ENCODE measurements around the gene PRR15.

The PRR15 gene

DNA sequence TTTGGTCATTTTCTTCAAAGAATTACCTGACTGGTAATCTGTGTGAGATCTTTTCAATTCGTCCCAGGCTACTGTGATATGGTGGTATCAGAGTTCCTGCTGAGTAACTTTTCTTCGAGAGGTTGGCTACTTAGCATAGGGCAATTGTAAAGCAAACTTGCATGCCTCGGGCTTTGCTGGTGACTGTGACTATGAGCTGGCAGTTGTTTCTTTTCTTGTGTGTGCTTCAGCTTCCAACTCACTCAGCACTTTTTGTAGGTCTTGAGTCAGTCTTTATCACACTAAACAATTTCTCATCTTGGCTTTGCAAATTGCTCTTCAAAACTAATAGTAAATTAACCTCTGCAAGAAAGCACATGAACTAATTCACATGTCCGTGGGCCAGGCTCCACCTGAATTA is 44.3 kb downstream of the PRR15 start:
- no peak overlapping the region for H3K4me3 ChIP-seq (replicated peaks; ENCODE audit: insufficient read depth, low read length)
- TF ChIP-seq, protein P1, sequence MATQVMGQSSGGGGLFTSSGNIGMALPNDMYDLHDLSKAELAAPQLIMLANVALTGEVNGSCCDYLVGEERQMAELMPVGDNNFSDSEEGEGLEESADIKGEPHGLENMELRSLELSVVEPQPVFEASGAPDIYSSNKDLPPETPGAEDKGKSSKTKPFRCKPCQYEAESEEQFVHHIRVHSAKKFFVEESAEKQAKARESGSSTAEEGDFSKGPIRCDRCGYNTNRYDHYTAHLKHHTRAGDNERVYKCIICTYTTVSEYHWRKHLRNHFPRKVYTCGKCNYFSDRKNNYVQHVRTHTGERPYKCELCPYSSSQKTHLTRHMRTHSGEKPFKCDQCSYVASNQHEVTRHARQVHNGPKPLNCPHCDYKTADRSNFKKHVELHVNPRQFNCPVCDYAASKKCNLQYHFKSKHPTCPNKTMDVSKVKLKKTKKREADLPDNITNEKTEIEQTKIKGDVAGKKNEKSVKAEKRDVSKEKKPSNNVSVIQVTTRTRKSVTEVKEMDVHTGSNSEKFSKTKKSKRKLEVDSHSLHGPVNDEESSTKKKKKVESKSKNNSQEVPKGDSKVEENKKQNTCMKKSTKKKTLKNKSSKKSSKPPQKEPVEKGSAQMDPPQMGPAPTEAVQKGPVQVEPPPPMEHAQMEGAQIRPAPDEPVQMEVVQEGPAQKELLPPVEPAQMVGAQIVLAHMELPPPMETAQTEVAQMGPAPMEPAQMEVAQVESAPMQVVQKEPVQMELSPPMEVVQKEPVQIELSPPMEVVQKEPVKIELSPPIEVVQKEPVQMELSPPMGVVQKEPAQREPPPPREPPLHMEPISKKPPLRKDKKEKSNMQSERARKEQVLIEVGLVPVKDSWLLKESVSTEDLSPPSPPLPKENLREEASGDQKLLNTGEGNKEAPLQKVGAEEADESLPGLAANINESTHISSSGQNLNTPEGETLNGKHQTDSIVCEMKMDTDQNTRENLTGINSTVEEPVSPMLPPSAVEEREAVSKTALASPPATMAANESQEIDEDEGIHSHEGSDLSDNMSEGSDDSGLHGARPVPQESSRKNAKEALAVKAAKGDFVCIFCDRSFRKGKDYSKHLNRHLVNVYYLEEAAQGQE (IDR thresholded peaks at IDR 0.05; ENCODE audit: insufficient replicate concordance, low read depth) = no peak
- TF ChIP-seq SPI1 (IDR thresholded peaks at IDR 0.05; ENCODE audit: borderline replicate concordance, low read depth) (no peak), CTCF (IDR thresholded peaks at IDR 0.05; ENCODE audit: insufficient read depth, low read length) (no peak), POLR2AphosphoS5 (IDR thresholded peaks at IDR 0.05; ENCODE audit: low read depth) (no peak), GABPA (IDR thresholded peaks at IDR 0.05; ENCODE audit: low read depth) (no peak)
- no peak overlapping the region for H3K27ac ChIP-seq (replicated peaks)
- H3K27me3 ChIP-seq (ENCODE audit: insufficient read depth, poor library complexity, severe bottlenecking) = no peaks in the 10 kb centered on the region
- DNase-seq (ENCODE audit: low read depth in 1 of 2, low spot score in 1 of 2) = no peak

DNA sequence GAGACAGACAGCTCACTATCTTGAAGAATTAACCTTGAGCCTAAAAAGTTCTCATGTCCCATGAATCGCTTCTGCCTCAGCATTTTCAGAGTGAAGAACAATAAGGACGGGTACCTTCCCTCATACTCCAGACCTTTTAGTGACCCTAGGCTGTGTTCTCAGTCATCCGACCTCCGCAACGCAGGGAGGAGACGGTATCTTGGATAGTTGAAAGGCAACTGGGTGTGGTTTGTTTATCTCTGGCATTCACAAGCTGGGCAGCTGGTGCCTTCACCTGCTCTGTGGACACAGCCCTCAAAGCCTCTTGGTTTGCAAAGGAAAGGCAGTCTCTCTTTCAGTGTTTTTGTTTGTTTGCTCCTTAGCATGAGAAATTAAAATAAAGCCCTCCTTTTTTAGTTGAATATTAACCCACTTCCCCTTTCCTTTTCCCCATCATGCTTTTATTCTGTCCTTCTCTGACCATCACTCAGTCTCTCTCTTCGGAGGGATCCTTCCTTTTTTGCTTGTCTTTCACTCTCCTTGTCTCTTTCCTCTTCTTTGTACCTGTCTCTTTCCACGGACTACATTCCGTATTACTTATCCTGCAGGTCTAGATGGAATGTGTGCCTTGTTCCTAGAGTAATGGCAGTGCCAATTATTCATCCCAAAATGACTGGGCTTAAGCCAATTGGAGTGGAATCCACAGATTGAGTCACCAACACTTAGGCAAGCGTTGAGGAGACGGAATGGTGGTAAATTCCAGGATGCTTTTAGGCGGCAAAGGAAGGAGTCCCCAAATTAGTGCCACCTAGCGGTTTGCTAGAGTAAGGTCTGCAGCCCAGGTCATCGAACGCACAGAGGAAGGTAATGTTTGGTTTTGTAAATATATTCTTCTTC is 45.8 kb downstream of the PRR15 start:
- Histone ChIP-seq H3K4me3 (replicated peaks; ENCODE audit: insufficient read depth, low read length) (no peak overlapping the region), H3K27ac (replicated peaks) (no peak overlapping the region), H3K27me3 (ENCODE audit: insufficient read depth, poor library complexity, severe bottlenecking) (no peaks in the 10 kb centered on the region)
- DNase-seq (ENCODE audit: low read depth in 1 of 2, low spot score in 1 of 2) = no peak
- TF ChIP-seq SPI1 (IDR thresholded peaks at IDR 0.05; ENCODE audit: borderline replicate concordance, low read depth) = peak; percentile 69
- TF ChIP-seq GABPA (IDR thresholded peaks at IDR 0.05; ENCODE audit: low read depth) = no peak
- no peak for TF ChIP-seq CTCF (IDR thresholded peaks at IDR 0.05; ENCODE audit: insufficient read depth, low read length)
- TF ChIP-seq, protein P1 (IDR thresholded peaks at IDR 0.05; ENCODE audit: insufficient replicate concordance, low read depth) = no peak
- TF ChIP-seq POLR2AphosphoS5 (IDR thresholded peaks at IDR 0.05; ENCODE audit: low read depth) = no peak

DNA sequence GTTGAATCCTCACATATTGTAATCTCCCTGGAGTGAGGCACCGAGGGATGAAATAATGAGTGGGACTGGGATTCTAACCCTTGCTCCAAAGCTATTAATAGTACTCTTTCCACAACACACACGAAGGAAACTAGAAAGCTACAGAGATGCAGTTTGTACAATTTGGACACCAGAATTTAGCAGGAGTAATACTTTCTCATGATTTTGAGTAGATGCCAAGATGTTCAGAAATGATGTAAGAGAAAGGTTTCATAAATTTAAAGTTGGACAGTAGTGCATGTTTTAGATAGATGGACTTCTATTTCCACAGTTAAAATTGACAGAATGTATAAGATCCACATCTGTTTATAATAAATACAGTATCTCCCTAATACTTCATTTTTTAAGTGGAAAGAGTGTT is 46.5 kb downstream of the PRR15 start:
- no peak overlapping the region for H3K4me3 ChIP-seq (replicated peaks; ENCODE audit: insufficient read depth, low read length)
- no peaks in the 10 kb centered on the region for H3K27me3 ChIP-seq (ENCODE audit: insufficient read depth, poor library complexity, severe bottlenecking)
- DNase-seq (ENCODE audit: low read depth in 1 of 2, low spot score in 1 of 2) = no peak
- no peak overlapping the region for H3K27ac ChIP-seq (replicated peaks)
- TF ChIP-seq, protein P1 (IDR thresholded peaks at IDR 0.05; ENCODE audit: insufficient replicate concordance, low read depth) = no peak
- TF ChIP-seq POLR2AphosphoS5 (IDR thresholded peaks at IDR 0.05; ENCODE audit: low read depth) (no peak), CTCF (IDR thresholded peaks at IDR 0.05; ENCODE audit: insufficient read depth, low read length) (no peak), GABPA (IDR thresholded peaks at IDR 0.05; ENCODE audit: low read depth) (no peak), SPI1 (IDR thresholded peaks at IDR 0.05; ENCODE audit: borderline replicate concordance, low read depth) (no peak)
